Nephron progenitor cell (in vitro differentiated cells): ENCODE data around the gene TGM3.

Source experiments
- DNase-seq: peaks from one replicate; pipeline ENCODE4 v3.0.0; 2021
- H3K27ac Mint-ChIP-seq: 2 replicates; pipeline ENCODE4 v1.8.0; 2021; ENCODE audit warnings: mild to moderate bottlenecking, moderate library complexity, mixed read lengths
- H3K27me3 Mint-ChIP-seq: 2 replicates; pipeline ENCODE4 v1.8.0; 2021; ENCODE audit warnings: mild to moderate bottlenecking, low read depth, mixed read lengths; ENCODE audit not compliant: poor library complexity
- H3K36me3 Mint-ChIP-seq: 2 replicates; pipeline ENCODE4 v1.8.0; 2021; ENCODE audit warnings: low read depth, mixed read lengths
- H3K4me1 Mint-ChIP-seq: 2 replicates; pipeline ENCODE4 v1.8.0; 2021; ENCODE audit warnings: mixed read lengths
- H3K4me3 Mint-ChIP-seq: 2 replicates; pipeline ENCODE4 v1.8.0; 2021; ENCODE audit warnings: mild to moderate bottlenecking, moderate library complexity, mixed read lengths
- H3K9me3 Mint-ChIP-seq: 2 replicates; pipeline ENCODE4 v1.8.0; 2021; ENCODE audit warnings: mild to moderate bottlenecking, moderate library complexity, mixed read lengths
- CTCF ChIP-seq: fragments of 200-600 bp; sonication (generic); IDR thresholded peaks from 2 replicates; pipeline ENCODE4 v1.5.0; 2021; ENCODE audit warnings: antibody characterized with exemption

Gene TGM3

GRCh38 chr20:2326046-2326445, 30.2 kb downstream of the TGM3 start:
- no peak overlapping the region for H3K4me3 Mint-ChIP-seq
- DNase-seq, result no peak
- peaks cover 22% of the 10 kb centered on the region for H3K4me1 Mint-ChIP-seq
- peaks cover 4% of the 10 kb centered on the region for H3K27me3 Mint-ChIP-seq
- H3K27ac Mint-ChIP-seq, result no peak overlapping the region
- H3K36me3 Mint-ChIP-seq, result no peaks in the 10 kb centered on the region
- no peak for TF ChIP-seq CTCF
- H3K9me3 Mint-ChIP-seq, result peaks cover 7% of the 10 kb centered on the region

GRCh38 chr20:2327620-2328555, 32.1 kb downstream of the TGM3 start:
- no peak overlapping the region for H3K27ac Mint-ChIP-seq
- H3K36me3 Mint-ChIP-seq, result no peaks in the 10 kb centered on the region
- no peak for DNase-seq
- H3K4me1 Mint-ChIP-seq, result peaks cover 18% of the 10 kb centered on the region
- peaks cover 7% of the 10 kb centered on the region for H3K9me3 Mint-ChIP-seq
- no peak overlapping the region for H3K4me3 Mint-ChIP-seq
- no peak for TF ChIP-seq CTCF
- peaks cover 6% of the 10 kb centered on the region for H3K27me3 Mint-ChIP-seq

- peaks cover 22% of the 10 kb centered on the region for H3K4me1 Mint-ChIP-seq
- peaks cover 9% of the 10 kb centered on the region for H3K27me3 Mint-ChIP-seq
- H3K4me3 Mint-ChIP-seq, result no peak overlapping the region
- no peak for TF ChIP-seq CTCF
- H3K36me3 Mint-ChIP-seq, result no peaks in the 10 kb centered on the region
- no peak for DNase-seq
- no peak overlapping the region for H3K27ac Mint-ChIP-seq
- H3K9me3 Mint-ChIP-seq, result peaks cover 4% of the 10 kb centered on the region
Observed at GRCh38 chr20:2329286-2329685, 33.5 kb downstream of the TGM3 start.

GRCh38 chr20:2330090-2330695, 34.4 kb downstream of the TGM3 start:
- H3K4me1 Mint-ChIP-seq, result peaks cover 23% of the 10 kb centered on the region
- H3K4me3 Mint-ChIP-seq, result no peak overlapping the region
- H3K36me3 Mint-ChIP-seq, result no peaks in the 10 kb centered on the region
- no peak for TF ChIP-seq CTCF
- H3K9me3 Mint-ChIP-seq, result no peaks in the 10 kb centered on the region
- no peak for DNase-seq
- H3K27ac Mint-ChIP-seq, result no peak overlapping the region
- peaks cover 9% of the 10 kb centered on the region for H3K27me3 Mint-ChIP-seq

GRCh38 chr20:2331106-2331505, 35.3 kb downstream of the TGM3 start:
- no peaks in the 10 kb centered on the region for H3K36me3 Mint-ChIP-seq
- H3K9me3 Mint-ChIP-seq, result no peaks in the 10 kb centered on the region
- H3K27ac Mint-ChIP-seq, result no peak overlapping the region
- TF ChIP-seq CTCF, result no peak
- H3K27me3 Mint-ChIP-seq, result peaks cover 9% of the 10 kb centered on the region
- no peak overlapping the region for H3K4me3 Mint-ChIP-seq
- H3K4me1 Mint-ChIP-seq, result peaks cover 23% of the 10 kb centered on the region
- no peak for DNase-seq
